Suprapubic skin (tissue), 3 donors: Measurements from ENCODE around the gene SHCBP1L.

Experiments
- EP300 ChIP-seq: sonication (generic); formaldehyde crosslinking; IDR thresholded peaks from one replicate; pipeline ENCODE4 v1.6.1; 2017; ENCODE audit warnings: antibody characterized with exemption
- POLR2A ChIP-seq, 2 donors: fragments of 450-650 bp; IDR thresholded peaks; one replicate each; pipeline ENCODE4 v1.6.1; 2017; ENCODE audit warnings: antibody characterized with exemption in 2 of 2, mild to moderate bottlenecking in 2 of 2, moderate library complexity in 2 of 2
- TF ChIP-seq, protein P1 (sequence below), 2 donors: fragments of 200-600 bp in 1 of 2; fragments of 450-650 bp in 1 of 2; sonication (generic) in 1 of 2; IDR thresholded peaks; one replicate each; pipeline ENCODE4 v1.5.1; 2016 to 2019; ENCODE audit warnings: antibody characterized with exemption in 2 of 2, mild to moderate bottlenecking in 1 of 2, moderate library complexity in 1 of 2

DNA sequence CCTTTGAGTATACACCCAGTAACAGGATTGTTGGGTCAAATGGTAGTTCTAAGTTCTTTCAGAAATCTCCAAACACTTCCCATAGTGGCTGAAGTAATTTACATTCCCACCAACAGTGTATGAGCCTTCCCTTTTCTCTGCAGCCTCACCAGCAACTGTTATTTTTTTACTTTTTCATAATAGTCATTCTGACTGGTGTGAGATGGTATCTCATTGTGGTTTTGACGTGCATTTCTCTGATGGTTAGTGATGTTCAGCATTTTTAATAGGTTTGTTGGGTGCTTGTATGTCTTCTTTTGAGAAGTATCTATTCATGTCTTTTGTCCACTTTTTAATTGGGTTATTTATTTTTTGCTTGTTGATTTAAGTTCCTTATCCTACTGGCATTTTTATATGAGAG lies 43.9 kb upstream of the SHCBP1L start:
- TF ChIP-seq, protein P1, sequence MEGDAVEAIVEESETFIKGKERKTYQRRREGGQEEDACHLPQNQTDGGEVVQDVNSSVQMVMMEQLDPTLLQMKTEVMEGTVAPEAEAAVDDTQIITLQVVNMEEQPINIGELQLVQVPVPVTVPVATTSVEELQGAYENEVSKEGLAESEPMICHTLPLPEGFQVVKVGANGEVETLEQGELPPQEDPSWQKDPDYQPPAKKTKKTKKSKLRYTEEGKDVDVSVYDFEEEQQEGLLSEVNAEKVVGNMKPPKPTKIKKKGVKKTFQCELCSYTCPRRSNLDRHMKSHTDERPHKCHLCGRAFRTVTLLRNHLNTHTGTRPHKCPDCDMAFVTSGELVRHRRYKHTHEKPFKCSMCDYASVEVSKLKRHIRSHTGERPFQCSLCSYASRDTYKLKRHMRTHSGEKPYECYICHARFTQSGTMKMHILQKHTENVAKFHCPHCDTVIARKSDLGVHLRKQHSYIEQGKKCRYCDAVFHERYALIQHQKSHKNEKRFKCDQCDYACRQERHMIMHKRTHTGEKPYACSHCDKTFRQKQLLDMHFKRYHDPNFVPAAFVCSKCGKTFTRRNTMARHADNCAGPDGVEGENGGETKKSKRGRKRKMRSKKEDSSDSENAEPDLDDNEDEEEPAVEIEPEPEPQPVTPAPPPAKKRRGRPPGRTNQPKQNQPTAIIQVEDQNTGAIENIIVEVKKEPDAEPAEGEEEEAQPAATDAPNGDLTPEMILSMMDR (IDR thresholded peaks at IDR 0.05), result no peak
- TF ChIP-seq POLR2A (IDR thresholded peaks at IDR 0.05) (no peak), EP300 (no peak)
